ENCODE results near the gene TRPM6. TPM values are rescaled to one million over a fixed set of nuclear protein-coding genes. Genes with fewer than 3 reads are reported as not detected.
"Not testable (repeated sequence)": the region's sequence is repeated elsewhere in the genome, so short reads cannot be mapped to it uniquely, and the experiment has no call there.

The TRPM6 gene
- total RNA-seq, 6 experiments from 2014 or later, result not detected

DNA sequence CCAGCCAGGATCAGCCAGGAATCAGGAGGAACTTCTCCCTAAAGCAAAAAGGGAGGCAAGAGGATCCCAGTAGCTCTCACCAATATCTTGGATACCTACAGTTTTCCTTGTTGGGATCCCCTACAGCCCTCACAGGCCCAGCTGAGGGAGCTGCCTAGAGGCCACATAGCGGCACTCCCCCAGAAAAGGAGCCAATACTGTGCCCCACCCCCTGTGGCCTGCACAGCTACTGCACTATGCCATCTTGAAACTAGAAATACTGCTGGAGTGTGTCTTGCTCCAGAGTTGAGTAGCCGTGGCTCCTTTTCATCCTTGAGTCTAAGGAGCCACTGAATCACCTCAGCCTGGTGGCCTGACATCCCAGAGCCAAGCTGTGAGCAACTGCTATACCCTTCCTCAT is 22.3 kb upstream of the TRPM6 start:
- TF ChIP-seq, protein P1, sequence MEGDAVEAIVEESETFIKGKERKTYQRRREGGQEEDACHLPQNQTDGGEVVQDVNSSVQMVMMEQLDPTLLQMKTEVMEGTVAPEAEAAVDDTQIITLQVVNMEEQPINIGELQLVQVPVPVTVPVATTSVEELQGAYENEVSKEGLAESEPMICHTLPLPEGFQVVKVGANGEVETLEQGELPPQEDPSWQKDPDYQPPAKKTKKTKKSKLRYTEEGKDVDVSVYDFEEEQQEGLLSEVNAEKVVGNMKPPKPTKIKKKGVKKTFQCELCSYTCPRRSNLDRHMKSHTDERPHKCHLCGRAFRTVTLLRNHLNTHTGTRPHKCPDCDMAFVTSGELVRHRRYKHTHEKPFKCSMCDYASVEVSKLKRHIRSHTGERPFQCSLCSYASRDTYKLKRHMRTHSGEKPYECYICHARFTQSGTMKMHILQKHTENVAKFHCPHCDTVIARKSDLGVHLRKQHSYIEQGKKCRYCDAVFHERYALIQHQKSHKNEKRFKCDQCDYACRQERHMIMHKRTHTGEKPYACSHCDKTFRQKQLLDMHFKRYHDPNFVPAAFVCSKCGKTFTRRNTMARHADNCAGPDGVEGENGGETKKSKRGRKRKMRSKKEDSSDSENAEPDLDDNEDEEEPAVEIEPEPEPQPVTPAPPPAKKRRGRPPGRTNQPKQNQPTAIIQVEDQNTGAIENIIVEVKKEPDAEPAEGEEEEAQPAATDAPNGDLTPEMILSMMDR (IDR thresholded peaks at IDR 0.05), result no peak
- Mint-ChIP-seq H3K4me3 (no peak overlapping the region), H3K4me1 (ENCODE audit: low read depth) (no peaks in the 10 kb centered on the region), H3K27ac (no peak overlapping the region), H3K27me3 (ENCODE audit: insufficient read depth) (peaks cover 6% of the 10 kb centered on the region), H3K36me3 (ENCODE audit: low read depth) (no peaks in the 10 kb centered on the region), H3K9me3 (no peaks in the 10 kb centered on the region)
- no peak for DNase-seq

DNA sequence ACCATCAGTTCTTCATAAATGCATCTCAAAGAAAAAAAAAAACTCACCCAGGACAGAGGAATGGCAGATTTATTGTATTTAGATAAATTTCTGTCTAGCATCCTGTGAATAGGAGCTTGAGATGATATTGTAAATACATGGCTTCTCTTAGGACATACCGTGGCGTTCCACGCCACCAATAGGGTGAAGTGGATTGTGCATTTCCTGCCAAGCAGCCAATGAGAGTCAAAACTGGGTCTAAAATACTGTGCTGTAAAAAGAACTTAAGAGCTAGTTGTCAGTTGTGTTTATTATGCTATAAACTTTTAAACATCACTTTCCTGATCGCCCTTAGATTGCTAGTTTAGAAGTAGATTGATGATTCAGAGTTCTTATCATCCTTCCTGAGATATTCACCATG is 20.9 kb upstream of the TRPM6 start:
- TF ChIP-seq, protein P1 (IDR thresholded peaks at IDR 0.05), result no peak
- Mint-ChIP-seq H3K36me3 (ENCODE audit: low read depth) (no peaks in the 10 kb centered on the region), H3K4me1 (ENCODE audit: low read depth) (no peaks in the 10 kb centered on the region), H3K4me3 (no peak overlapping the region), H3K27me3 (ENCODE audit: insufficient read depth) (peaks cover 7% of the 10 kb centered on the region; the same call in 1 of the 2 replicates), H3K27ac (no peak overlapping the region), H3K9me3 (no peaks in the 10 kb centered on the region)
- no peak for DNase-seq

DNA sequence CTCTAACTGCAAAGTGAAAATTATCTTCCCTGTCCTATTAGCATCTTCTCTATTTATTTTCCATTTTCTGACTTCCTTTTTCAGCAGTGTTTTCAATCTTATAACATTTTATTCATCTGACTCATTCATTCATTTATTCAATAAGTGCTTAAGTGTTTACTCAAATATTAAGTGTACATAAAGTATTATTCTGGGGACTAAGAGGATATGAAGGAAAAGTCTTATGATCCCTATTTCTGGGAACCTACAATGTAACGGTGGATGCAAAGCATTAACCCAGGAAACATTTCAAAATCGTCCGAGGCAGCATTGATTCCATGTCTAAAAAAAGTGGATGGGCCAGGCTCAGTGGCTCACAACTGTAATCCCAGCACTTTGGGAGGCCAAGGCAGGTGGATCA is 19.4 kb upstream of the TRPM6 start:
- Mint-ChIP-seq H3K27me3 (ENCODE audit: insufficient read depth) (peaks cover 9% of the 10 kb centered on the region; the same call in 1 of the 2 replicates), H3K4me1 (ENCODE audit: low read depth) (no peaks in the 10 kb centered on the region), H3K27ac (no peak overlapping the region), H3K9me3 (no peaks in the 10 kb centered on the region), H3K36me3 (ENCODE audit: low read depth) (no peaks in the 10 kb centered on the region), H3K4me3 (no peak overlapping the region)
- DNase-seq, result no peak
- TF ChIP-seq, protein P1 (IDR thresholded peaks at IDR 0.05), result no peak

DNA sequence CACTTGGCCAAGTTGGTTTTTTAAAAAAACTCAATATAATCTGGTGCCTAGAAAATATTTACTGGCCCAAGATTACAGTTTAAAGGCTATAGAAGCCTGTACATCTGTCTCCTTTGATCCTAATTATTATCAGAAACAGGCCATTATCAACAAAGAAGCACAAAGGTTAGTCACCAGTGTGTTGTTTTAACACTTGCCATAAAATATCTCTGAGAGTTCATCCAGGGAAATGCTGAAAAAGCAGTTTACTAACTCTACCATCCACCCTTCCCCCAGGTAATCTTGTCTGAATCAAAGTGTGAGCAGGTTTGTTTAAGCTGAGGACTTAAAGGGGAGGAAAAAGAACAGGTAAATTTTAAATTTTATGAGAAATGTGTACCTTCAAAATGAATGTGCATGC is 13.3 kb upstream of the TRPM6 start:
- TF ChIP-seq, protein P1 (IDR thresholded peaks at IDR 0.05), result no peak
- Mint-ChIP-seq H3K27ac (no peak overlapping the region), H3K4me3 (no peak overlapping the region), H3K4me1 (ENCODE audit: low read depth) (no peaks in the 10 kb centered on the region), H3K36me3 (ENCODE audit: low read depth) (no peaks in the 10 kb centered on the region), H3K27me3 (ENCODE audit: insufficient read depth) (peaks cover 7% of the 10 kb centered on the region; the same call in 1 of the 2 replicates), H3K9me3 (no peaks in the 10 kb centered on the region)
- no peak for DNase-seq

DNA sequence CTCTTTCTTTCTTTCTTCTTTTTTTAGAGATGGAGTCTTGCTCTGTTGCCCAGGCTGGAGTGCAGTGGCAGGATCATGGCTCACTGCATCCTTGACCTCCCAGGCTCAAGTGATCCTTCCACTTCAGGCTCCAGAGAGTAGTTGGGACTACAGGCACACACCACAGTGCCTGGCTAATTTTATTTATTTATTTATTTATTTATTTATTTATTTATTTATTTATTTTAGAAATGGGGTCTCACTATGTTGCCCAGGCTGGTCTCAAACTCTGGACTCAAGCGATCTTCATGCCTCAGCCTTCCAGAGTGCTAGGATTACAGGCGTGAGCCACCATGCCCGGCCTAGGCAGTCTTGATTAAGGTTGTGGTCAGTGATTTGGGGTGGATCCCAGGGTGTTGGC is 728 bp upstream of the TRPM6 start:
- not testable (repeated sequence) for DNase-seq; H3K27ac Mint-ChIP-seq; H3K4me3 Mint-ChIP-seq; H3K36me3 Mint-ChIP-seq (ENCODE audit: low read depth); H3K27me3 Mint-ChIP-seq (ENCODE audit: insufficient read depth); H3K4me1 Mint-ChIP-seq (ENCODE audit: low read depth); H3K9me3 Mint-ChIP-seq

DNA sequence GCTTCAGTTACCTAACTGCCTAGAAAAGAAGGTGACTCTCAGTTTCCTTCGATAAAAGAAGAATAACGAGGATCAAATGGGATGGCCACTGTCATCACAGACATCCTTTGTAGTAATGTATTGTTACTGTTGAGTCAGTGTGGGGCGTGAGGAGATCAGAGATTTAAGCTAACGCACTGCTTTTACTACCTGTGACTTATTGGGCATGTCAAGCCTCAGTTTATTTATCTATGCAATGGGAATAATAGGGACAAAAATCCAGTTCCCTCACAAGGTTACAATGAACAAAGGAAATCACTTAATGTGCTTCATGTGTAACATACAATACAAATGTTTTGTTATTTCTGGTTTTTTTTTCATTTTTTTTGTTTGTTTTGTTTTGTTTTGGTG is 255 bp upstream of the TRPM6 start:
- Mint-ChIP-seq H3K27me3 (ENCODE audit: insufficient read depth) (peaks cover 10% of the 10 kb centered on the region), H3K27ac (no peak overlapping the region), H3K36me3 (ENCODE audit: low read depth) (no peaks in the 10 kb centered on the region), H3K9me3 (no peaks in the 10 kb centered on the region), H3K4me1 (ENCODE audit: low read depth) (peaks cover 7% of the 10 kb centered on the region; the same call in 1 of the 2 replicates), H3K4me3 (peak overlapping the region; percentile 86; the same call in 1 of the 2 replicates)
- DNase-seq, result no peak
- TF ChIP-seq, protein P1 (IDR thresholded peaks at IDR 0.05), result no peak
